ENCODE data around the gene RPL22L1.
"Not testable (repeated sequence)": the region's sequence is repeated elsewhere in the genome, so short reads cannot be mapped to it uniquely, and the experiment has no call there.

RPL22L1 gene

GRCh38 chr3:170903123-170903522 is 33.1 kb upstream of the RPL22L1 start:
- no peaks in the 10 kb centered on the region for H3K36me3 ChIP-seq (ENCODE audit: control insufficient read depth in 1 of 2, insufficient read depth in 2 of 2, low read length in 2 of 2)
- H3K27ac ChIP-seq (ENCODE audit: low read length) = no peak overlapping the region
- no peak overlapping the region for H3K4me3 ChIP-seq (ENCODE audit: low read depth in 1 of 2, low read length in 2 of 2)
- H3K4me1 ChIP-seq (ENCODE audit: control insufficient read depth in 1 of 2, insufficient read depth in 2 of 2, low read length in 2 of 2) = peaks cover 0 to 8% of the 10 kb centered on the region in 2 donors
- H3K9me3 ChIP-seq (ENCODE audit: control insufficient read depth in 1 of 2, low read length in 2 of 2) = no peaks in the 10 kb centered on the region
- H3K27me3 ChIP-seq (ENCODE audit: low read depth, low read length) = no peaks in the 10 kb centered on the region

DNA sequence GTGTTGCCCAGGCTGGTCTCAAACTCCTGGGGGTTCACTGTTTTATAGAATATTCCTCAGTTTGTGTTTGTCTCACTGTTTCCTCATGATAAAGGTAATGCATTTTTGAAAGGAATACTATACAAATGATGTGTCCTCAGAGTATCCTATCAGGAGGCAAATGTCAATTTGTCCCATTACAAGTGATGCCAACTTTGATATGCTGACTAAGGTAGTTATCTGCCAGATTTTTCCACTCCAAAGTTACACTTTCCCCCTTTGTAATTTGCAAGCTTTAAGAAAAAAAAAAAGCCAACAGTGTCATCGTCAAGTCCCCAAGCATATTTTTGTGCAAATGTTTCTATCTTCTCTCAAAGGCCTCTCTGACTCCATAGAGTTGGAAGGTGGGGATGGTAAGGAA is 29.5 kb upstream of the RPL22L1 start:
- no peaks in the 10 kb centered on the region for H3K27me3 ChIP-seq (ENCODE audit: low read depth, low read length)
- no peaks in the 10 kb centered on the region for H3K36me3 ChIP-seq (ENCODE audit: control insufficient read depth in 1 of 2, insufficient read depth in 2 of 2, low read length in 2 of 2)
- no peak overlapping the region for H3K4me3 ChIP-seq (ENCODE audit: low read depth in 1 of 2, low read length in 2 of 2)
- no peaks in the 10 kb centered on the region for H3K4me1 ChIP-seq (ENCODE audit: control insufficient read depth in 1 of 2, insufficient read depth in 2 of 2, low read length in 2 of 2)
- no peak overlapping the region for H3K27ac ChIP-seq (ENCODE audit: low read length)
- H3K9me3 ChIP-seq (ENCODE audit: control insufficient read depth in 1 of 2, low read length in 2 of 2) = no peaks in the 10 kb centered on the region

DNA sequence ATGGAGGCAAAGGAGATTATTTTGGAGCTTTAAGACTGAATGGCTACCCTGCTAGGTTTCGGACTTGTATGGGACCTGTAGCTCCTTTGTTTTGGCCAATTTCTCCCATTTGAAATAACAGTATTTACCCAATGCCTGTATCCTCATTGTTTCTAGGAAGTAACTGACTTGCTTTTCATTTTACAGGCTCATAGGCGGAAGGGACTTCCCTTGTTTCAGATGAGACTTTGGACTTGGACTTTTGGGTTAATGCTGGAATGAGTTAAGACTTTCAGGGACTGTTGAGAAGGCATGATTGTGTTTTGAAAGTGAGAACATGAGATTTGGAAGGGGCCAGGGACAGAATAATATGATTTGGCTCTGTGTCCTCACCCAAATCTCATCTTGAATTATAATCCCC is 28.0 kb upstream of the RPL22L1 start:
- Histone ChIP-seq H3K27ac (ENCODE audit: low read length) (no peak overlapping the region), H3K4me1 (ENCODE audit: control insufficient read depth in 1 of 2, insufficient read depth in 2 of 2, low read length in 2 of 2) (no peaks in the 10 kb centered on the region), H3K27me3 (ENCODE audit: low read depth, low read length) (no peaks in the 10 kb centered on the region), H3K9me3 (ENCODE audit: control insufficient read depth in 1 of 2, low read length in 2 of 2) (no peaks in the 10 kb centered on the region), H3K4me3 (ENCODE audit: low read depth in 1 of 2, low read length in 2 of 2) (no peak overlapping the region), H3K36me3 (ENCODE audit: control insufficient read depth in 1 of 2, insufficient read depth in 2 of 2, low read length in 2 of 2) (peaks cover 0 to 6% of the 10 kb centered on the region in 2 donors)

DNA sequence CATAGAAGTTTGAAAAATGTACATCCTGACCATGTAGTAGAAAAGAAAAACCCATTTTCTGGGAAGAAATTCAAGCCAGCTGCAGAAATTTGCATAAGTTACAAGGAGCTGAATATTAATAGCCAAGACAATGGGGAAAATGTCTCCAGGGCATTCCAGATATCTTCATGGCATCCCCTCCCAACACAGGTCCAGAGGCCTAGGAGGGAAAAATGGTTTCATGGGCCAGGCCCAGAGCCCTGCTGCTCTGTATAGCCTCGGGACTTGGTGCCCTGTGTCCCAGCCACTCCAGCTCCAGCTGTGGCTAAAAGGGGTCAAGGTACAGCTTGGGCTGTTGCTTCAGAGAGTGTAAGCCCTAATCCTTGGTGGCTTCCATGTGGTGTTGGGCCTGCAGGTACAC is 27.2 kb upstream of the RPL22L1 start:
- H3K27ac ChIP-seq (ENCODE audit: low read length); H3K27me3 ChIP-seq (ENCODE audit: low read depth, low read length); H3K4me1 ChIP-seq (ENCODE audit: control insufficient read depth in 1 of 2, insufficient read depth in 2 of 2, low read length in 2 of 2); H3K9me3 ChIP-seq (ENCODE audit: control insufficient read depth in 1 of 2, low read length in 2 of 2); H3K4me3 ChIP-seq (ENCODE audit: low read depth in 1 of 2, low read length in 2 of 2); H3K36me3 ChIP-seq (ENCODE audit: control insufficient read depth in 1 of 2, insufficient read depth in 2 of 2, low read length in 2 of 2): not testable (repeated sequence)

DNA sequence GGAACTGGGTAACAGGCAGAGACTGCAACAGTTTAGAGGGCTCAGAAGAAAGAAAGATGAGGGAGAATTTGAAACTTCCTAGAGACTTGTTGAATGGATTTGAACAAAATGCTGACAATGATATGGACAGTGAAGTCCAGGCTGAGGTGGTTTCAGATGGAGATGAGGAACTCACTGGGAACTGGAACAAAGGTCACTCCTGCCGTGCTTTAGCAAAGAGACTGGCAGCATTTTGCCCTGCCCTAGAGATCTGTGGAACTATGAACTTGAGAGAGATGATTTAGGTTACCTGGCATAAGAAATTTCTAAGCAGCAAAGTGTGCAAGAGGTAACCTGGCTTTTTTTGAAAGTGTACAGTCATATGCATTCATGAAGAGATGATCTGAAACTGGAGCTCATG is 26.8 kb upstream of the RPL22L1 start:
- Histone ChIP-seq H3K27ac (ENCODE audit: low read length) (no peak overlapping the region), H3K9me3 (ENCODE audit: control insufficient read depth in 1 of 2, low read length in 2 of 2) (no peaks in the 10 kb centered on the region), H3K4me3 (ENCODE audit: low read depth in 1 of 2, low read length in 2 of 2) (no peak overlapping the region), H3K36me3 (ENCODE audit: control insufficient read depth in 1 of 2, insufficient read depth in 2 of 2, low read length in 2 of 2) (peaks cover 0 to 6% of the 10 kb centered on the region in 2 donors), H3K27me3 (ENCODE audit: low read depth, low read length) (no peaks in the 10 kb centered on the region), H3K4me1 (ENCODE audit: control insufficient read depth in 1 of 2, insufficient read depth in 2 of 2, low read length in 2 of 2) (no peaks in the 10 kb centered on the region)

GRCh38 chr3:170896333-170896732 is 26.3 kb upstream of the RPL22L1 start:
- not testable (repeated sequence) for H3K27ac ChIP-seq (ENCODE audit: low read length); H3K36me3 ChIP-seq (ENCODE audit: control insufficient read depth in 1 of 2, insufficient read depth in 2 of 2, low read length in 2 of 2); H3K4me1 ChIP-seq (ENCODE audit: control insufficient read depth in 1 of 2, insufficient read depth in 2 of 2, low read length in 2 of 2); H3K4me3 ChIP-seq (ENCODE audit: low read depth in 1 of 2, low read length in 2 of 2); H3K9me3 ChIP-seq (ENCODE audit: control insufficient read depth in 1 of 2, low read length in 2 of 2); H3K27me3 ChIP-seq (ENCODE audit: low read depth, low read length)

GRCh38 chr3:170893895-170894294 is 23.9 kb upstream of the RPL22L1 start:
- H3K36me3 ChIP-seq (ENCODE audit: control insufficient read depth in 1 of 2, insufficient read depth in 2 of 2, low read length in 2 of 2) = peaks cover 0 to 6% of the 10 kb centered on the region in 2 donors
- H3K27ac ChIP-seq (ENCODE audit: low read length) = no peak overlapping the region
- no peak overlapping the region for H3K4me3 ChIP-seq (ENCODE audit: low read depth in 1 of 2, low read length in 2 of 2)
- no peaks in the 10 kb centered on the region for H3K9me3 ChIP-seq (ENCODE audit: control insufficient read depth in 1 of 2, low read length in 2 of 2)
- no peaks in the 10 kb centered on the region for H3K27me3 ChIP-seq (ENCODE audit: low read depth, low read length)
- no peaks in the 10 kb centered on the region for H3K4me1 ChIP-seq (ENCODE audit: control insufficient read depth in 1 of 2, insufficient read depth in 2 of 2, low read length in 2 of 2)

- H3K27me3 ChIP-seq (ENCODE audit: low read depth, low read length) = no peaks in the 10 kb centered on the region
- H3K4me3 ChIP-seq (ENCODE audit: low read depth in 1 of 2, low read length in 2 of 2) = no peak overlapping the region
These were observed 19.6 kb upstream of the RPL22L1 start for GRCh38 chr3:170889630-170890029.

DNA sequence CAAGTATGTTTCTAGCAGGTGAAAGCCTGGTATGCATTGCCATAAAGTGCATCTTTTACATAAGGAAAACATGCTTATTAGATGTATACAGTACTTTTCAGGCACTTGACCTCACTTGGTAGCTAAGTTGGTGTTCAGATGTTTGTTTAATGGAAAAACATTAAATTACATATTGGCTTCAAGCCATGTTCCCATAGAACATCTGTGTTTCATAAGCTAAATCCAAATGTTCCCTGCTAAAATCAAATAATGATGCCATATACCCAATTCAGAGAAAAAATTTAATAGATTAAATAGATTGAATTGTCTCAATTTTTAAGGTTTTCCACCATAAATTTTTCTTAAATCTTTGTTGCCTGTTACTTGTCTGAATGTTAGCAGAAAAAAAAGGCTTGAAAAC is 19.1 kb upstream of the RPL22L1 start:
- H3K27ac ChIP-seq (ENCODE audit: low read length) = no peak overlapping the region
- no peaks in the 10 kb centered on the region for H3K9me3 ChIP-seq (ENCODE audit: control insufficient read depth in 1 of 2, low read length in 2 of 2)
- no peak overlapping the region for H3K4me3 ChIP-seq (ENCODE audit: low read depth in 1 of 2, low read length in 2 of 2)
- H3K27me3 ChIP-seq (ENCODE audit: low read depth, low read length) = no peaks in the 10 kb centered on the region
- no peaks in the 10 kb centered on the region for H3K4me1 ChIP-seq (ENCODE audit: control insufficient read depth in 1 of 2, insufficient read depth in 2 of 2, low read length in 2 of 2)
- peaks cover 0 to 5% of the 10 kb centered on the region in 2 donors for H3K36me3 ChIP-seq (ENCODE audit: control insufficient read depth in 1 of 2, insufficient read depth in 2 of 2, low read length in 2 of 2)

More at GRCh38 chr3:170889630-170890029, 19.6 kb upstream of the RPL22L1 start:
- Histone ChIP-seq H3K4me1 (ENCODE audit: control insufficient read depth in 1 of 2, insufficient read depth in 2 of 2, low read length in 2 of 2) (no peaks in the 10 kb centered on the region), H3K27ac (ENCODE audit: low read length) (no peak overlapping the region), H3K36me3 (ENCODE audit: control insufficient read depth in 1 of 2, insufficient read depth in 2 of 2, low read length in 2 of 2) (peaks cover 0 to 6% of the 10 kb centered on the region in 2 donors), H3K9me3 (ENCODE audit: control insufficient read depth in 1 of 2, low read length in 2 of 2) (no peaks in the 10 kb centered on the region)

GRCh38 chr3:170884109-170884930 is 14.3 kb upstream of the RPL22L1 start:
- H3K9me3 ChIP-seq (ENCODE audit: control insufficient read depth in 1 of 2, low read length in 2 of 2); H3K4me1 ChIP-seq (ENCODE audit: control insufficient read depth in 1 of 2, insufficient read depth in 2 of 2, low read length in 2 of 2); H3K27ac ChIP-seq (ENCODE audit: low read length); H3K4me3 ChIP-seq (ENCODE audit: low read depth in 1 of 2, low read length in 2 of 2); H3K36me3 ChIP-seq (ENCODE audit: control insufficient read depth in 1 of 2, insufficient read depth in 2 of 2, low read length in 2 of 2); H3K27me3 ChIP-seq (ENCODE audit: low read depth, low read length): not testable (repeated sequence)

- not testable (repeated sequence) for H3K4me1 ChIP-seq (ENCODE audit: control insufficient read depth in 1 of 2, insufficient read depth in 2 of 2, low read length in 2 of 2); H3K4me3 ChIP-seq (ENCODE audit: low read depth in 1 of 2, low read length in 2 of 2); H3K36me3 ChIP-seq (ENCODE audit: control insufficient read depth in 1 of 2, insufficient read depth in 2 of 2, low read length in 2 of 2); H3K9me3 ChIP-seq (ENCODE audit: control insufficient read depth in 1 of 2, low read length in 2 of 2); H3K27me3 ChIP-seq (ENCODE audit: low read depth, low read length); H3K27ac ChIP-seq (ENCODE audit: low read length)
These were observed 8.7 kb upstream of the RPL22L1 start for GRCh38 chr3:170878688-170879087.

- H3K27ac ChIP-seq (ENCODE audit: low read length); H3K36me3 ChIP-seq (ENCODE audit: control insufficient read depth in 1 of 2, insufficient read depth in 2 of 2, low read length in 2 of 2); H3K4me1 ChIP-seq (ENCODE audit: control insufficient read depth in 1 of 2, insufficient read depth in 2 of 2, low read length in 2 of 2); H3K9me3 ChIP-seq (ENCODE audit: control insufficient read depth in 1 of 2, low read length in 2 of 2); H3K4me3 ChIP-seq (ENCODE audit: low read depth in 1 of 2, low read length in 2 of 2); H3K27me3 ChIP-seq (ENCODE audit: low read depth, low read length): not testable (repeated sequence)
These were observed 7.3 kb upstream of the RPL22L1 start for GRCh38 chr3:170877311-170877710.

Measured in muscle layer of duodenum (tissue), 2 donors.